ENCODE data around the gene TEKT5. TPM values are rescaled to one million over a fixed set of nuclear protein-coding genes. Genes with fewer than 3 reads are reported as not detected.
A peak's percentile ranks its signal among the peaks of the same experiment; 100 is the strongest.

The TEKT5 gene
- total RNA-seq, 1 experiment from 2014 or later = not detected

DNA sequence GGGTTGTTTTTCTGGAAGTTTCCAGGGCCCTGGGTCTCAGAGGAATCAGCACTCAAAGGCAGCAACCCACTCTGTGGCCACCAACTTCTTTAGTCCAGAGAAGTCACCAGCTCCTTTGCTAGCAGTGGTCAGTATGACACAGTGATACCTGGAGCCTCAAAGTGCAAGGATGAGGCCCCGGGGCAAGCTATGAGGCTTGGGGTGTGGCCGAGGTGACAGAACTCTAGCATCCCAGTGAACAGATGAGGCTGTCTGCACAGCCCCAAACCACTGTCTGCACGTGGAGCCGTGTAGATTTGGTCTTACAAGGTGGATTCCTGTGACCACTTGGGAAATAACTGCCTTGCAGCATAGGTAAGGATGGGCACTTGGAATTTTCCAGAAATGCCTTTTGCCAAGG, 24.9 kb downstream of the TEKT5 start:
- Mint-ChIP-seq H3K4me3 (ENCODE audit: unreplicated experiment) (no peak overlapping the region), H3K4me1 (ENCODE audit: low read depth, unreplicated experiment) (peaks cover 5% of the 10 kb centered on the region), H3K27ac (ENCODE audit: unreplicated experiment) (no peak overlapping the region), H3K9me3 (ENCODE audit: unreplicated experiment) (no peaks in the 10 kb centered on the region), H3K27me3 (ENCODE audit: insufficient read depth, unreplicated experiment) (no peaks in the 10 kb centered on the region), H3K36me3 (ENCODE audit: insufficient read depth, unreplicated experiment) (no peaks in the 10 kb centered on the region)
- TF ChIP-seq, protein P1, sequence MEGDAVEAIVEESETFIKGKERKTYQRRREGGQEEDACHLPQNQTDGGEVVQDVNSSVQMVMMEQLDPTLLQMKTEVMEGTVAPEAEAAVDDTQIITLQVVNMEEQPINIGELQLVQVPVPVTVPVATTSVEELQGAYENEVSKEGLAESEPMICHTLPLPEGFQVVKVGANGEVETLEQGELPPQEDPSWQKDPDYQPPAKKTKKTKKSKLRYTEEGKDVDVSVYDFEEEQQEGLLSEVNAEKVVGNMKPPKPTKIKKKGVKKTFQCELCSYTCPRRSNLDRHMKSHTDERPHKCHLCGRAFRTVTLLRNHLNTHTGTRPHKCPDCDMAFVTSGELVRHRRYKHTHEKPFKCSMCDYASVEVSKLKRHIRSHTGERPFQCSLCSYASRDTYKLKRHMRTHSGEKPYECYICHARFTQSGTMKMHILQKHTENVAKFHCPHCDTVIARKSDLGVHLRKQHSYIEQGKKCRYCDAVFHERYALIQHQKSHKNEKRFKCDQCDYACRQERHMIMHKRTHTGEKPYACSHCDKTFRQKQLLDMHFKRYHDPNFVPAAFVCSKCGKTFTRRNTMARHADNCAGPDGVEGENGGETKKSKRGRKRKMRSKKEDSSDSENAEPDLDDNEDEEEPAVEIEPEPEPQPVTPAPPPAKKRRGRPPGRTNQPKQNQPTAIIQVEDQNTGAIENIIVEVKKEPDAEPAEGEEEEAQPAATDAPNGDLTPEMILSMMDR (IDR thresholded peaks at IDR 0.05; ENCODE audit: insufficient read depth in 1 of 2, low read depth in 1 of 2, low read length in 1 of 2, severe bottlenecking in 1 of 2, unreplicated experiment in 1 of 2) = no peak
- H3K9me3 ChIP-seq = no peaks in the 10 kb centered on the region
- intact Hi-C loops (cut with micrococcal nuclease; ENCODE audit: unreplicated experiment) = loop anchor here (5.0 to 10.0 kb wide), 2 partner anchors 65 to 142 kb away; no protein-coding TSS in a partner anchor
- CTCF ChIA-PET = no interaction called here
- no peaks in the 10 kb centered on the region for H3K4me1 ChIP-seq
- no peak for DNase-seq
- no peaks in the 10 kb centered on the region for H3K27me3 ChIP-seq (replicated peaks; ENCODE audit: control insufficient read depth, insufficient read depth, low read length)
- BruUV-seq (replicated peaks) = no TSS peak
- POLR2A ChIA-PET = no interaction called here
- no peak overlapping the region for H3K4me3 ChIP-seq (ENCODE audit: low read depth, low read length)
- no peaks in the 10 kb centered on the region for H3K36me3 ChIP-seq (ENCODE audit: control insufficient read depth, insufficient read depth, low read length)

DNA sequence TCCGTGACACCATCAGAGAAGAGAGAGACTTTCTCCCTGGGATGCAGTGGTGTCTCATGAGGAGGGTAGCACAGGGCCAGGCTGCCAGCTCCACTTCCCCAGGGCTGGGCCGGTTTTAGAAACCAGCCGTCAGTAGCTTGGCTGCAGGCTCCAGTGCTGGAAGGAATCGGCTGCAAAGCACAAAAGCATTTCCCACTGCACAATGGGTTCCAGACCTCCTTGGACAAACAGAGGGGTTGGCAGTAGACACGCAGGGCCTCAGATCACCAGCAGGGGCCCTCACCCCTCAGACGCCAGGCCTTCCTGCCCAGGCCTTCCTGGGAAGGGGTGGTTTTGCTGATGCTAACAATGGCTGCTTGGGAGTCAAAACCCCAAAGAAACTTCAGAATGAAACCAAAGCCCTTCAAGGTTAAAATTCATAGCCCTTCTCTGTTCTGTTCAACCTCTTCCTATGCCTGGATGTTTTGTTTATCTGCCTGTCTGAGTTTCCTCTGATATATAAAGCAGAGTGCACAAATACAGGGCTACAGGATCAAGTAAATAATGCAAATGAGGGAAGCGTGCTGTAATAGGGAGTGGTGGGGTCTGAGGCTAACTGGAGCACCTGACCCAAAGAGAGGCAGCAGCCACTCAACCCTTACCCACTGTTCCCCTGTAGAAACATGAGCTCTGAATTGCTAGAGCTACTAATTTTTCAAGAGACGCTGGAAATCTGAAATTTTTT, 26.2 kb downstream of the TEKT5 start:
- Histone ChIP-seq H3K27me3 (replicated peaks; ENCODE audit: control insufficient read depth, insufficient read depth, low read length) (no peaks in the 10 kb centered on the region), H3K4me3 (ENCODE audit: low read depth, low read length) (no peak overlapping the region), H3K9me3 (no peaks in the 10 kb centered on the region), H3K4me1 (no peaks in the 10 kb centered on the region), H3K36me3 (ENCODE audit: control insufficient read depth, insufficient read depth, low read length) (no peaks in the 10 kb centered on the region)
- no TSS peak for BruUV-seq (replicated peaks)
- DNase-seq = peak; percentile 45 to 56
- H3K9me3 Mint-ChIP-seq (ENCODE audit: unreplicated experiment) = no peaks in the 10 kb centered on the region
- no peaks in the 10 kb centered on the region for H3K27me3 Mint-ChIP-seq (ENCODE audit: insufficient read depth, unreplicated experiment)
- H3K4me3 Mint-ChIP-seq (ENCODE audit: unreplicated experiment) = no peak overlapping the region
- H3K27ac Mint-ChIP-seq (ENCODE audit: unreplicated experiment) = no peak overlapping the region
- H3K36me3 Mint-ChIP-seq (ENCODE audit: insufficient read depth, unreplicated experiment) = no peaks in the 10 kb centered on the region
- ChIA-PET POLR2A (no interaction called here), CTCF (no interaction called here)
- H3K4me1 Mint-ChIP-seq (ENCODE audit: low read depth, unreplicated experiment) = peaks cover 5% of the 10 kb centered on the region
- intact Hi-C loops (cut with micrococcal nuclease; ENCODE audit: unreplicated experiment) = loop anchor here (5.0 to 10.0 kb wide), 2 partner anchors 66 to 141 kb away; no protein-coding TSS in a partner anchor
- TF ChIP-seq, protein P1 (IDR thresholded peaks at IDR 0.05; ENCODE audit: insufficient read depth in 1 of 2, low read depth in 1 of 2, low read length in 1 of 2, severe bottlenecking in 1 of 2, unreplicated experiment in 1 of 2) = peak; percentile 49 to 60

DNA sequence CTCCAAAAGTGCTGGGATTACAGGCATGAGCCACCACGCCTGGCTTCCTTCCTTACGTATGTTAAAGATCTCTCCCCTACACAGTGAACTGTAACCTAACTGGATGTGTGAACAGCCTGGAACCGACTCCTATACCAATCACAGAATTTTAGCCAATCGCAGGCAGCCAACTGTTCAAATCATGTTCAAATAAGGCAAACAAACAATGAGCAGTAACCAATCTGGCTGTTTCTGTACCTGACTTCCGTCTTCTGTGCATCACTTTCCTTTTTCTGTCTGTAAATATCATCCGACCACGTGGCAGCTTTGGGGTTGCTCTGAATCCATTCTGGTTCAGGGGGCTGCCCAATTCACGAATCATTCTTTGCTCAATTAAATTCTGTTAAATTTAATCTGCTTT, 27.5 kb downstream of the TEKT5 start:
- ChIA-PET CTCF (no interaction called here), POLR2A (no interaction called here)
- no TSS peak for BruUV-seq (replicated peaks)
- no peak for DNase-seq
- Histone ChIP-seq H3K36me3 (ENCODE audit: control insufficient read depth, insufficient read depth, low read length) (no peaks in the 10 kb centered on the region), H3K27me3 (replicated peaks; ENCODE audit: control insufficient read depth, insufficient read depth, low read length) (no peaks in the 10 kb centered on the region), H3K4me3 (ENCODE audit: low read depth, low read length) (no peak overlapping the region), H3K4me1 (no peaks in the 10 kb centered on the region), H3K9me3 (no peaks in the 10 kb centered on the region)
- intact Hi-C loops (cut with micrococcal nuclease; ENCODE audit: unreplicated experiment) = loop anchor here (5.0 to 10.0 kb wide), 2 partner anchors 68 to 140 kb away; no protein-coding TSS in a partner anchor
- TF ChIP-seq, protein P1 (IDR thresholded peaks at IDR 0.05; ENCODE audit: insufficient read depth in 1 of 2, low read depth in 1 of 2, low read length in 1 of 2, severe bottlenecking in 1 of 2, unreplicated experiment in 1 of 2) = no peak
- H3K36me3 Mint-ChIP-seq (ENCODE audit: insufficient read depth, unreplicated experiment) = no peaks in the 10 kb centered on the region
- H3K27ac Mint-ChIP-seq (ENCODE audit: unreplicated experiment) = no peak overlapping the region
- H3K4me1 Mint-ChIP-seq (ENCODE audit: low read depth, unreplicated experiment) = peaks cover 5% of the 10 kb centered on the region
- H3K27me3 Mint-ChIP-seq (ENCODE audit: insufficient read depth, unreplicated experiment) = no peaks in the 10 kb centered on the region
- no peak overlapping the region for H3K4me3 Mint-ChIP-seq (ENCODE audit: unreplicated experiment)
- no peaks in the 10 kb centered on the region for H3K9me3 Mint-ChIP-seq (ENCODE audit: unreplicated experiment)

All from Caco-2 (cell line).